GM21423 (cell line): ENCODE data around the gene SLC16A8.

Experiments
- ATAC-seq: cut with Tn5 transposase; IDR thresholded peaks from one replicate; pipeline ENCODE4 v1.9.1; 2021; ENCODE audit warnings: mild to moderate bottlenecking, moderate library complexity; ENCODE audit not compliant: unreplicated experiment

The SLC16A8 gene

DNA sequence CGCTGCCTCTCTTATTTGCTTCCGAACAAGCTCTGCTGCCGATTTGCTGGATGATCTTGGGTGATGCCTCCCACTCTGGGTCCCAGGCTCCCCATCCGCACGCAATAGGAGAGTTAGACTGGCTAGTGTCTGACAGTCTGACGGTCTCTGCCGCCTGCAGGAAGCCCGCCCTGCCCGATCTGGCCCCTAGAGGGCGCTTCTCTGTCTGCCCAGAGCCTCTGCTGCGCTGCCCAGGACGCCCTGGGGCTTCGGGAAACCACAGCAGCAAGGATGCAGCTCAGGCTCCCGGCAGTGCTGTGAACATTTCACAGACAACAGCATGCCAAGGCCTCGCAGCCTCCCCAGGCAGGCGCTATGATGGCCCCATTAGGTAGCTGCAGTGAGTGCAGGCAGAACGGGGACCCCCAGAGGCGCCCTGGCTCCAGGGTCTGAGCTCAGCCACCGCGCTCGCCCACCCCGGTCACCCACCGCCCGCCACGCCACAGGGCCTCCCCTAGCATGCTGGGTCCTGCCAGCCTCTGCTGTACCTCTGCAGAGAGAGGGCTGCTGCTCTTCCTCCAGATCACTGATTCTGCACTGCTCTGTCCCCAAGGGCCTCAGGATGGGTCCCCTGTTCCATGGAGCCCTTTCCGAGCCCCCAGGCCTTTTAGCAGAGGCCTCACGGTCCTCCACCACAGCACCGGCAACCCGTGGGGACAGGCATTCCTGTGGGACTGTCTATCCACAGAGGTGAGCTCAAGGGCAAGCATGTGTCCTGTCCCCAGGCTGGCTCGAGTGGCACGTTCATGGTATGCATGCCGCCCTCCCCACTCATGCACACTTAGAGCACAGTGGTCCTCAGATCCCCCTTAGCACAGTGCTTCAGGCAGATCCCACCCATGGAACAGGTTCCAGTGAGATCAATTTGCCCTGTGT, 30.8 kb upstream of the SLC16A8 start:
- no peak for ATAC-seq

DNA sequence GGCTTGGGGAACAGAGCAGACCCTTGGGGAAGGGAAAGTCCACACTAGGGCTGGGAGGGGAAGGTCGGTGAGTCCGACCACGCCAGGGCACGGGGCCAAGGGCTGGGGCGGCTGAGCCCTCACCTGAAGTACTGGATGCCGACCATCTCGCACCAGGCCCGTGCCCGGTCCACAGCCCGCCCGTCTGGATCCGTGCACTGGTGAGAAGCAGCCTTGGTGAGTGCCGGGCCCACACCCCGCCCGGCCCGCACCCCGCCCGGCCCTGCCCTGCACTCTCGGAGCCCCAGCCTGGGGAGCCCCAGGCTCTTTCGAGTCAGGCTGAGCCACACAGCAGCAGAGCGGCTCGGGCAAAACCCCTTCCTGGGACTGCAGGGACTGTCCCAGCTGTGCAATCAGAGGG, 28.4 kb upstream of the SLC16A8 start:
- no peak for ATAC-seq

DNA sequence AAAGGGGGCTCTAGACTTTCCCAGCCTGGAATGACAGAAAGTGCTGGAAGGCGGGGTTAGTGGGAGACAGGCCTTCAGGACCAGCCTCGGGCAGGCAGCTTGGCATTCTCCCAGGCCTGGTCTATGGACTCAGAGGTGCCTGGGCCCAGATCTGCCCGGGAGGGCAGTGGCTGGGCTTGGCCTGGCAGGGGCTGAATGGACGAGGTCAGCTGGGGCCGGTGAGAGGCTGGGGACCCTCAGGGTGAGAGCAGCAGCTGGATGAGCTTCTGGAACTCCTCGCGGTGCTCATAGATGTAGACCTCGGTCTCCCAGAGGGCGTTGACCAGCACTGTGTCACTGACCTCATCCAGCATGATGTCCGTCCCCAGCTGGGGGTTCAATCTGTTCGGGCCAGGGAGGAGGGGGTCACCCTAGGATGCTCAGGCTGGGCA, 28.0 kb upstream of the SLC16A8 start:
- no peak for ATAC-seq

- ATAC-seq = no peak
These were observed 27.2 kb upstream of the SLC16A8 start for GRCh38 chr22:38110863-38111852.

DNA sequence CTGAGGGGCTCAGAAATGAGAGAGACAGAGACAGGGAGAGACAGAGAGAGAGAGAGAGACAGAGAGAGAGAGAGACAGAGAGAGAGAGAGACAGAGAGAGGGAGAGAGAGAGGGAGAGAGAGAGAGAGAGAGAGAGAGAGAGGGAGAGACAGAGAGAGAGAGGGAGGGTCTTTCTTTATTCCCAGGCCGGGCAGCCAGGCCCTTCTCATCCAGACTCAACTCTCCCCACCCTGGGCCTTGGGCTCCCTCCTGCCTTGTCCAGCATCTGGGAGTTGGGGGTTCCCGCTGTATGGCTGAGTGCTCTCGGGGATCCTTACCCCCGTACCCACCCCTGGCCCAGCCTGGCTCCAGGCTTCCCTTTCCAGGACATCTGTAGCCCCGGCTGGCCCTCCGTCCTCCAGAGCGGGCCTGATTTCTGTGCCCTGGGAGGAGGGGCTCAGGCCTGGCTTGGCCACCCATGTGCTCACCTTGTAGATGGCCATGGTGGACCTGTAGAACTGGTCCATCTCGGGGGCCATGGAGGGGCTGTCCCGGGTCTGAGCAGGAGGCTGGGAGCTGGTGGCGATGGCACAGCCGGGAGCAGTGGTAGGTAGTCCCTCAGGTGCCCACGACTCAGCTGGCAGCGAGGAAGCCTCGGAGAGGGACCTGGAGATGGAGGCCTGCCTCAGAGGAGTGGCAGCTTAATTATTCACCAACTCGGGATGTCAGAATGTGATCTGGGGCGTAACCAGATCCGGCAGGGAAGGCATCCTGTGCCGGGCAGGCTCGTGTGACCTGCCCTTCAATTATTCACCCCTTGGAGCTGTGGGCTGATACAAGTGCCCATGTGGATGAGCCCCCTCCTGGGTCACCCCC, 26.3 kb upstream of the SLC16A8 start, which contains the start of gene BAIAP2L2:
Gene BAIAP2L2, minus strand, starts transcription at position 677 of the 855 bp plus-strand sequence. Its CDS starts 159 bp downstream, at position 518.
- no peak for ATAC-seq

DNA sequence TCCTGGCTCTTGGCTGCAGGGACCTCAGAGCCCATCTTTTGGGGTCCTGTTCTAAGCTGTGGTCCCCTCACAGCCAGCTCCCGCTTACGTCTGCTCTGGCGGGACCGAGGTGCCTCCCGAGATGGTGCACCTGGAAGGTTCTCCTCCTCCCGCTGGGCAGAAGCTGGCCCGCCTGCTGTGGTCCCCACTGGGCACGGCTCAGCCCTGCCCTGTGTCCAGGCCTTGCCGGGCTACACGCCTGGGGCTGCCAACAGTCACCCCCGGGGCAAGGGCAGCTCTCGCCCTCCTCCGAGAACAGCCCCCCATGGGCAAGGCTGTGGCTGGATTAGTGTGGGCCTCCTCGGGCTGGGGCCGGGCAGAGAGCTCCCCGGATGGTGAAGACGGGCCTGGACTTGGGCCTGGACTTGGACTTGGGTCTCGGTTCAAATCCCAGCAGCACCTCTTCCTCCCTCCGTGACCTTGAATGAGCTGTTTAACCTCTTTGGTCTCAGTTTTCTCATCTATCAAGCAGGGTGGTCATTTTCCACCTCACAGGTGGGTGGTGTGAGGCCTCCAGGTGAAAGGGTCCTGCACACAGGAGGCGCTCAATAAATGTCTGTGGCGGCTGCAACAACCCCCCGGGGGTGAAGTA, 25.5 kb upstream of the SLC16A8 start:
- ATAC-seq = no peak

DNA sequence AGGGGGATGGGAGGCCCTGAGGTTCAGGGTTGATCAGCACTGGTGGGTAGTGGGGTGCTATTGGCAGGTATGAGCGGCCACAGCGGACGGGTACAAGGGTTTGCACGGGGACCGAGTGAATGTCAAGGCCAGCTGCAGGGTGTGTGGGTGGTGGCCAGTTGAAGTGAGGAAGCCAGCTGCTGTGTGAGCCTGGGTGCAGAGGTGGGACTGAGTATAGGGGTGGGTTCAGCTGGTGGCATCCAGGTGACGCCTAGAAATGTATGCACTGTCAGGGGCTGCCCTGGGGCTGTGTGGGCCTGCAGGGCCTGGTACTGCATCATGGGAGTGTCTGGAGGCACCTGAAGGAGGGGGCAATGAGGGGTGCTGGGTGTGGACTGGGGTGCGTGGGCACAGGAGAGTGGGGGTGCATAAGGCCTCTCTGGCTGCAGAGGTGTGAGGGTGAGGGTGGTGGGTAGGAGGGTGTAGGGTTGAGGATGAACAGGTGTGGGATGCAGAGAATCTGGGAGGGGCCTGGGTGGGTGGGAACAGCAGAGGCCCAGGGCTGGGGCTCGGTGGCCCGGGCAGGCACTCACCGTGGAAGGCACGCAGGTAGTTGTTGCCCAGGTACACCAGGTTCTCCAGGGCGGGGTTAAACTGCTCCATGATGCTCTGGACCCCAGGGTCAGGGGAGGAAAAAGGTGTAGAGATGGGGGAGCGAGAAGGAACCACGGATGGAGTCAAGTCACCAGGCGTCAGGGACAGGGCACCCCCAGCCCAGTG, 24.8 kb upstream of the SLC16A8 start:
- ATAC-seq = no peak

DNA sequence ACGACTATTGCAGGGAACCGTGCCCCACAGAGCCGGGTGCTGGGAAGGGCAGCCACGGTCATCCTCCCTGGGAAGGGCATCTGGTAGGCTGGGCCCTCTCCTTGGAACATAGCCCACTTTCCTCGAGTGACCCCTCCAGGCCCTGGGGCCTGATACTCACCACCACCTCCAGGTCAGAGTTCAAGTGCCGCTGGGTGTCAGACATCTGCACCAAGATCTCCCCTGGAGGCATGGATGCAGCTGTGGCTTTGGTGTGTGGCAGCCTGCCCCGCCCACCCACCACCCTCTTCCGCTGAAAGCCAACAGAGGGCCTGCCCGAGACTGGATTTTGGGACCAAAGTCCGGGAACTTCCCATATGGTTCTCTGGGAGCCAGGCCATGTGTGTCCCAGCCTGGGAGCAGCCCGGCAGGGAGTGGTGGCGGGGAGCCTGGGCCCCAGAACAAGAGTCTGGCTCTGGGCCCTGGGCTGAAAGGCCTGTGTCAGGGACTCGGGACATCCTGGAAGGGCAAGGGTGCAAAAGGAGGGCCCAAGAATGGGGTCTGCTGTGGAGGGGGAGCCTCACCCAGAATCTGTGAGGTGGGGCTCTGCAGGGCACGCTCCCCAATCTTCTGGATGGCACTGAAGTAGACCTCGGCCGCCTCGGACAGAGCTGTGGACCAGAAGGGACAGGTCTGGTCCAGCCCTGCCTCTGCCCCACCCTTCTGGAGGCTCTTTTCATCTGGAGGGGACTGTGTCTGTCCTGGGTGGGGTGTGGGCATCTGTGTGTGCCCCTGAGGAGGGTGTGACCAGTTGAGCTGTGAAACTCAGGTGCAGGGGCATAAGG, 23.9 kb upstream of the SLC16A8 start:
- ATAC-seq = no peak

- ATAC-seq = no peak
These were observed 23.0 kb upstream of the SLC16A8 start for GRCh38 chr22:38106814-38107578.

- ATAC-seq = no peak
These were observed 20.1 kb upstream of the SLC16A8 start for GRCh38 chr22:38104084-38104483.

DNA sequence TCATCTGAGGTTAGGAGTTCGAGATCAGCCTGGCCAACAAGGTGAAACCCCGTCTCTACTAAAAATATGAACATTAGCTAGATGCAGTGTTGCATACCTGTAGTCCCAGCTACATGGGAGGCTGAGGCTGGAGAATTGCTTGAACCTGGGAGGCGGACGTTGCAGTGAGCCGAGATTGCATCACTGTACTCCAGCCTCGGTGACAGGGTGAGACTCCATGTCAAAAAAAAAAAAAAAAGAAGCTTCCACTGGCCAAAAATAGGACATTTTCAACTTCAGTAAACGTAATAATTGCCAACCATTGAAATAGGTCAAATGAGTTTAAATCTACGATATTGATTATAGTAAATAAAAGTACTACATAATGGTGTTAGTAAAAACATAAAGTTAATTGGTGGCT, 19.7 kb upstream of the SLC16A8 start:
- no peak for ATAC-seq

- ATAC-seq = no peak
These were observed 14.6 kb upstream of the SLC16A8 start for GRCh38 chr22:38098410-38099249.

- ATAC-seq = no peak
These were observed 13.8 kb upstream of the SLC16A8 start for GRCh38 chr22:38097557-38098409.

DNA sequence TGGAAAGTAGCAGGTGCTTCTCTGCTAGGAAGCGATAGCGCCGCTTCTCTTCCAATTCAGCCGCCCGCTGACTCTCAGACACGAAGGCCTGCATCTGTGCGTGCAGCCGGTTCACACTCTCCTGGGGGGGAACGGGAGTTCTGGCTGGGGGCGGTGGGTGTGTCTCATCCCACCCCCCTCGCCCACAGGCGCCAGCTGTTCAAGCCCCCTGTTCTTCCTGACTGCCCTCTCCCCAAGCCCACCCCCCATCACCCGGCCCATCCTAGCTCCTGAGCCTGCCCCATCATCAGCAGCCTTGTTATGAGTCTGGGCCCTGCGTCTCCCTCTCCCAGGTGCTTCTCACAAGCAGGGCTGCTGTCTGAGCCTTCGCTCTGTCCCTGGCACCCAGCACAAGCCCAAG, 13.1 kb upstream of the SLC16A8 start:
- no peak for ATAC-seq

- no peak for ATAC-seq
These were observed 5.5 kb upstream of the SLC16A8 start for GRCh38 chr22:38089474-38089851.
